HG02943 (cell line): Measurements from ENCODE around the gene KRT75.

Source experiments
- ATAC-seq: cut with Tn5 transposase; IDR thresholded peaks from one replicate; pipeline ENCODE4 v1.9.1; 2021; ENCODE audit warnings: mild to moderate bottlenecking, low read depth, moderate library complexity; ENCODE audit not compliant: unreplicated experiment

The KRT75 gene

GRCh38 chr12:52440821-52441319, 6.7 kb upstream of the KRT75 start:
- ATAC-seq: no peak

GRCh38 chr12:52439845-52440244, 5.7 kb upstream of the KRT75 start:
- no peak for ATAC-seq

- no peak for ATAC-seq
Observed at GRCh38 chr12:52439420-52439819, 5.2 kb upstream of the KRT75 start.

- no peak for ATAC-seq
Observed at GRCh38 chr12:52438305-52439301, 4.4 kb upstream of the KRT75 start.

GRCh38 chr12:52437508-52437907, 3.3 kb upstream of the KRT75 start:
- ATAC-seq: no peak

GRCh38 chr12:52436828-52437474, 2.8 kb upstream of the KRT75 start:
- no peak for ATAC-seq

- no peak for ATAC-seq
Observed at GRCh38 chr12:52436000-52436827, 2.0 kb upstream of the KRT75 start.

GRCh38 chr12:52435659-52435999, 1.5 kb upstream of the KRT75 start:
- no peak for ATAC-seq

- ATAC-seq: no peak
Observed at GRCh38 chr12:52434760-52435530, 774 bp upstream of the KRT75 start.

GRCh38 chr12:52433501-52434080, 580 bp downstream of the KRT75 start:
- no peak for ATAC-seq

GRCh38 chr12:52432559-52433207, 1.5 kb downstream of the KRT75 start:
- no peak for ATAC-seq

GRCh38 chr12:52428121-52428520, 6.0 kb downstream of the KRT75 start:
- ATAC-seq: no peak

GRCh38 chr12:52427083-52427482, 7.1 kb downstream of the KRT75 start:
- no peak for ATAC-seq

GRCh38 chr12:52426034-52426433, 8.1 kb downstream of the KRT75 start:
- no peak for ATAC-seq

- ATAC-seq: no peak
Observed at GRCh38 chr12:52425466-52425865, 8.7 kb downstream of the KRT75 start.

- no peak for ATAC-seq
Observed at GRCh38 chr12:52423661-52424500, 10.3 kb downstream of the KRT75 start.

- ATAC-seq: no peak
Observed at GRCh38 chr12:52423035-52423434, 11.1 kb downstream of the KRT75 start.

- no peak for ATAC-seq
Observed at GRCh38 chr12:52419656-52420055, 14.5 kb downstream of the KRT75 start.
